ENCODE results near the gene CRELD2. TPM values are rescaled to one million over a fixed set of nuclear protein-coding genes. Genes with fewer than 3 reads are reported as not detected.
A peak's percentile ranks its signal among the peaks of the same experiment; 100 is the strongest.

The CRELD2 gene
- polyA plus RNA-seq, 2 of the 4 experiments (the other 2 are of a cell fraction): 15.1 to 18.7 TPM

DNA sequence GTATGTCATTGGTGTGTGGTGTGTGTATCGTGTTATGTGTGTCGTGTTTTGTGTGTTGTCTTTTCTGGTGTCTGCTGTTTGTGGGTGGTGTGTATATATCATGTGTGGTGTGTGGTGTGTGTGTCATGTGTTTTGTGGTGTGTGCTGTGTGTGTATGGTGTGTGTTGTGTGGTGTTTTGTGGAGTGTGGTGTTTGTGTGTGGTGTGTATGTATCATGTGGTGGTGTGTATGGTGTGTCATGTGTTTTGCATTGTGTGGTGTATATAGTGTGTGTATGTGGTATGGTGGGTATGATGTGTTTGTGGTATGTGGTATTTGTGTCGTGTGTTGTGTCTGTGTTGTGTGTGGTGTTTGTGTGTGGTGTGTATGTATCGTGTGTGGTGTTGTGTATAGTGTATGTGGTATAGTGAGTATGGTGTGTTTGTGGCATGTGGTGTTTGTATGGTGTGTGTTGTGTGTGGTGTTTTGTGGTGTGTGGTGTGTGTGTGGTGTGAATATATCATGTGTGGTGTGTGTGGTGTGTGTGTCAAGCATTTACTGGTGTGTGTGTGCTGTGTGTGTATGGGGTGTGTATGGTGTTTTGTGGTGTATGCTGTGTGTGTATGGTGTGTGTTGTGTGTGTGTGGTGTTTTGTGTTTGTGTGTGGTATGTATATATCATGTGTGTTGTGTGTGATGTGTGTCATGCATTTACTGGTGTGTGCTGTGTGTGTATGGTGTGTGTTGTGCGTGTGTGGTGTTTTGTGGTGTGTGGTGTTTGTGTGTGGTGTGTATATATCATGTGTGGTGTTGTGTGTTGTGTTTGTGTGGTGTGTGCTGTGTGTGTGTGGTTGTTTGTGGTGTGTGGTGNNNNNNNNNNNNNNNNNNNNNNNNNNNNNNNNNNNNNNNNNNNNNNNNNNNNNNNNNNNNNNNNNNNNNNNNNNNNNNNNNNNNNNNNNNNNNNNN is 54.9 kb downstream of the CRELD2 start:
- H3K27ac ChIP-seq: no peak overlapping the region
- POLR2A ChIA-PET: no interaction called here
- TF ChIP-seq, protein P1, sequence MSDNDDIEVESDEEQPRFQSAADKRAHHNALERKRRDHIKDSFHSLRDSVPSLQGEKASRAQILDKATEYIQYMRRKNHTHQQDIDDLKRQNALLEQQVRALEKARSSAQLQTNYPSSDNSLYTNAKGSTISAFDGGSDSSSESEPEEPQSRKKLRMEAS (IDR thresholded peaks at IDR 0.05): no peak
- TF ChIP-seq HOXB13 (CRISPR knock-in tag; IDR thresholded peaks at IDR 0.05; ENCODE audit: low read depth) (no peak), ZC3H11A (IDR thresholded peaks at IDR 0.05) (no peak), RNF2 (IDR thresholded peaks at IDR 0.05; ENCODE audit: borderline replicate concordance, low read depth) (no peak), ZFP36 (IDR thresholded peaks at IDR 0.05; ENCODE audit: borderline replicate concordance, partially characterized antibody) (no peak), RCOR1 (IDR thresholded peaks at IDR 0.05; ENCODE audit: low read depth, low read length) (no peak), CEBPB (IDR thresholded peaks at IDR 0.05) (no peak), TFCP2L1 (CRISPR knock-in tag; IDR thresholded peaks at IDR 0.05) (no peak), MAZ (IDR thresholded peaks at IDR 0.05; ENCODE audit: borderline replicate concordance, low read depth, low read length) (no peak), HEYL (CRISPR knock-in tag; IDR thresholded peaks at IDR 0.05) (no peak), POLR2A (IDR thresholded peaks at IDR 0.05; ENCODE audit: low read length) (no peak), CHD2 (IDR thresholded peaks at IDR 0.05; ENCODE audit: low read length, partially characterized antibody) (no peak), CBX2 (IDR thresholded peaks at IDR 0.05; ENCODE audit: borderline replicate concordance, low read depth) (no peak), NPAS2 (CRISPR knock-in tag; IDR thresholded peaks at IDR 0.05; ENCODE audit: borderline replicate concordance) (no peak)
- TF ChIP-seq, protein P2, sequence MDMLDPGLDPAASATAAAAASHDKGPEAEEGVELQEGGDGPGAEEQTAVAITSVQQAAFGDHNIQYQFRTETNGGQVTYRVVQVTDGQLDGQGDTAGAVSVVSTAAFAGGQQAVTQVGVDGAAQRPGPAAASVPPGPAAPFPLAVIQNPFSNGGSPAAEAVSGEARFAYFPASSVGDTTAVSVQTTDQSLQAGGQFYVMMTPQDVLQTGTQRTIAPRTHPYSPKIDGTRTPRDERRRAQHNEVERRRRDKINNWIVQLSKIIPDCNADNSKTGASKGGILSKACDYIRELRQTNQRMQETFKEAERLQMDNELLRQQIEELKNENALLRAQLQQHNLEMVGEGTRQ (IDR thresholded peaks at IDR 0.05): no peak
- TF ChIP-seq, protein P3, sequence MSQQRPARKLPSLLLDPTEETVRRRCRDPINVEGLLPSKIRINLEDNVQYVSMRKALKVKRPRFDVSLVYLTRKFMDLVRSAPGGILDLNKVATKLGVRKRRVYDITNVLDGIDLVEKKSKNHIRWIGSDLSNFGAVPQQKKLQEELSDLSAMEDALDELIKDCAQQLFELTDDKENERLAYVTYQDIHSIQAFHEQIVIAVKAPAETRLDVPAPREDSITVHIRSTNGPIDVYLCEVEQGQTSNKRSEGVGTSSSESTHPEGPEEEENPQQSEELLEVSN (IDR thresholded peaks at IDR 0.05; ENCODE audit: borderline replicate concordance, low read depth): no peak
- TF ChIP-seq, protein P4, sequence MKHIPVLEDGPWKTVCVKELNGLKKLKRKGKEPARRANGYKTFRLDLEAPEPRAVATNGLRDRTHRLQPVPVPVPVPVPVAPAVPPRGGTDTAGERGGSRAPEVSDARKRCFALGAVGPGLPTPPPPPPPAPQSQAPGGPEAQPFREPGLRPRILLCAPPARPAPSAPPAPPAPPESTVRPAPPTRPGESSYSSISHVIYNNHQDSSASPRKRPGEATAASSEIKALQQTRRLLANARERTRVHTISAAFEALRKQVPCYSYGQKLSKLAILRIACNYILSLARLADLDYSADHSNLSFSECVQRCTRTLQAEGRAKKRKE (CRISPR knock-in tag; IDR thresholded peaks at IDR 0.05; ENCODE audit: low read depth): no peak
- TF ChIP-seq, protein P5, sequence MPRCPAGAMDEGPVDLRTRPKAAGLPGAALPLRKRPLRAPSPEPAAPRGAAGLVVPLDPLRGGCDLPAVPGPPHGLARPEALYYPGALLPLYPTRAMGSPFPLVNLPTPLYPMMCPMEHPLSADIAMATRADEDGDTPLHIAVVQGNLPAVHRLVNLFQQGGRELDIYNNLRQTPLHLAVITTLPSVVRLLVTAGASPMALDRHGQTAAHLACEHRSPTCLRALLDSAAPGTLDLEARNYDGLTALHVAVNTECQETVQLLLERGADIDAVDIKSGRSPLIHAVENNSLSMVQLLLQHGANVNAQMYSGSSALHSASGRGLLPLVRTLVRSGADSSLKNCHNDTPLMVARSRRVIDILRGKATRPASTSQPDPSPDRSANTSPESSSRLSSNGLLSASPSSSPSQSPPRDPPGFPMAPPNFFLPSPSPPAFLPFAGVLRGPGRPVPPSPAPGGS (IDR thresholded peaks at IDR 0.05): no peak
- TF ChIP-seq, protein P6, sequence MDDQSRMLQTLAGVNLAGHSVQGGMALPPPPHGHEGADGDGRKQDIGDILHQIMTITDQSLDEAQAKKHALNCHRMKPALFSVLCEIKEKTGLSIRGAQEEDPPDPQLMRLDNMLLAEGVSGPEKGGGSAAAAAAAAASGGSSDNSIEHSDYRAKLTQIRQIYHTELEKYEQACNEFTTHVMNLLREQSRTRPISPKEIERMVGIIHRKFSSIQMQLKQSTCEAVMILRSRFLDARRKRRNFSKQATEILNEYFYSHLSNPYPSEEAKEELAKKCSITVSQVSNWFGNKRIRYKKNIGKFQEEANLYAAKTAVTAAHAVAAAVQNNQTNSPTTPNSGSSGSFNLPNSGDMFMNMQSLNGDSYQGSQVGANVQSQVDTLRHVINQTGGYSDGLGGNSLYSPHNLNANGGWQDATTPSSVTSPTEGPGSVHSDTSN (IDR thresholded peaks at IDR 0.05): no peak
- DNase-seq (ENCODE audit: low read depth in 1 of 2, low spot score in 1 of 2): peak in 1 of 2 experiments; percentile 33
- 84% methylated on average over 5 of the region's 5 CpGs for WGBS (ENCODE audit: missing lambda C conversion rate)
- no peak for FAIRE-seq
- no peak overlapping the region; the same call in 2 of the 3 replicates for H3K4me2 ChIP-seq
- peaks cover 34% of the 10 kb centered on the region for H3K4me1 ChIP-seq
- no peak overlapping the region for H3K4me3 ChIP-seq
- H3K9me3 ChIP-seq: no peaks in the 10 kb centered on the region
- CTCF ChIA-PET: no interaction called here
- ATAC-seq: no peak

All from A549 (cell line).